Testis (tissue), 2 donors: Measurements from ENCODE around the gene STXBP1.

Experiments
- POLR2A ChIP-seq: fragments of 450-650 bp; IDR thresholded peaks from one replicate; pipeline ENCODE4 v1.6.1; 2017; ENCODE audit warnings: antibody characterized with exemption, mild to moderate bottlenecking, moderate library complexity
- TF ChIP-seq, protein P1 (sequence below), 3 experiments: fragments of 450-650 bp in 2 of 3; fragments of 200-600 bp in 1 of 3; sonication (generic) in 1 of 3; IDR thresholded peaks; one replicate each; pipeline ENCODE4 v1.5.1; 2016 to 2019; ENCODE audit warnings: antibody characterized with exemption in 3 of 3, mild to moderate bottlenecking in 2 of 3, moderate library complexity in 1 of 3

DNA sequence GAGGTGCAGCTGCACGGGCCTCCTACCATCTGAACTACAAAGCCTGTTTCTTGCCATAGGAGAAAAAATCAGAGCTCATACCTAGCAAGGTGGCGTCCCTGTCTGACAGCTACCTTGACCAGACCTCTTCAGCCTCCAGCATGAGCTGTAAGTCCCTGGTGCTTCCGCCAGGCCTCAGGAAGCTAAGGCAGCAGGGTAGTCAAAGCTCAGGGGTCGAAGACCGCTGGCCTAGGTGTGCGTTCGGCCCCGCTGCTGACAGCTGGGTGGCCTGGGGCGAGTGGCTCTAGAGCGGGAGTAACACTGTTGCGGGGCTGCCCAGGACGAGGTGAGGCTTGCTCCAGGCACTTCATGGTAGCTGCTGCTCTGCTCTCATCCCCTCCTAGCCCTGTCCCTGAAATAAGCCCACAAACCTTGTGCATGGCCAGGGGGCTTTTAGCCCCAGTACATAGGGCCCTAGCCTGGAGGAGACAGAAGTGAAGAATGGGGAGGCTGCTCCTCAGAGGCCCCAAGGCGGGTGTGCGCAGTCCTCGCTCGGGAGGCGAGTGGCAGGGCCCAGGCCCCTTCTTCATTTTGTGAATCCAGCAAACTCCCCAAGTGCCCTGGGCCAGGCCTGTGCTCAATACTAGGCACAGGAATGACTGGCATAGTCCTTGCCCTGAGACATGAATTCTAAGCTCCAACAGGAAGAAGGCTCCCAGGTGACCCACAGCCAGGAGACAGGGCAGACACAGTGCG is 117.6 kb downstream of the STXBP1 start:
- TF ChIP-seq, protein P1, sequence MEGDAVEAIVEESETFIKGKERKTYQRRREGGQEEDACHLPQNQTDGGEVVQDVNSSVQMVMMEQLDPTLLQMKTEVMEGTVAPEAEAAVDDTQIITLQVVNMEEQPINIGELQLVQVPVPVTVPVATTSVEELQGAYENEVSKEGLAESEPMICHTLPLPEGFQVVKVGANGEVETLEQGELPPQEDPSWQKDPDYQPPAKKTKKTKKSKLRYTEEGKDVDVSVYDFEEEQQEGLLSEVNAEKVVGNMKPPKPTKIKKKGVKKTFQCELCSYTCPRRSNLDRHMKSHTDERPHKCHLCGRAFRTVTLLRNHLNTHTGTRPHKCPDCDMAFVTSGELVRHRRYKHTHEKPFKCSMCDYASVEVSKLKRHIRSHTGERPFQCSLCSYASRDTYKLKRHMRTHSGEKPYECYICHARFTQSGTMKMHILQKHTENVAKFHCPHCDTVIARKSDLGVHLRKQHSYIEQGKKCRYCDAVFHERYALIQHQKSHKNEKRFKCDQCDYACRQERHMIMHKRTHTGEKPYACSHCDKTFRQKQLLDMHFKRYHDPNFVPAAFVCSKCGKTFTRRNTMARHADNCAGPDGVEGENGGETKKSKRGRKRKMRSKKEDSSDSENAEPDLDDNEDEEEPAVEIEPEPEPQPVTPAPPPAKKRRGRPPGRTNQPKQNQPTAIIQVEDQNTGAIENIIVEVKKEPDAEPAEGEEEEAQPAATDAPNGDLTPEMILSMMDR (IDR thresholded peaks at IDR 0.05) = no peak
- no peak for TF ChIP-seq POLR2A
